Hair follicular keratinocyte (primary cell): ENCODE data around the gene CUEDC2. TPM values are rescaled to one million over a fixed set of nuclear protein-coding genes. Genes with fewer than 3 reads are reported as not detected.

Experiments used
- total RNA-seq: library from RNA; depleted of rRNA; stranded (reverse); fragments of >200 nt; gene quantifications from 2 replicates; pipeline ENCODE4 v1.2.3, GENCODE V29; 2015

CUEDC2 gene, protein sequence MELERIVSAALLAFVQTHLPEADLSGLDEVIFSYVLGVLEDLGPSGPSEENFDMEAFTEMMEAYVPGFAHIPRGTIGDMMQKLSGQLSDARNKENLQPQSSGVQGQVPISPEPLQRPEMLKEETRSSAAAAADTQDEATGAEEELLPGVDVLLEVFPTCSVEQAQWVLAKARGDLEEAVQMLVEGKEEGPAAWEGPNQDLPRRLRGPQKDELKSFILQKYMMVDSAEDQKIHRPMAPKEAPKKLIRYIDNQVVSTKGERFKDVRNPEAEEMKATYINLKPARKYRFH
- 76.2 and 94.5 TPM in 2 replicates for total RNA-seq

DNA sequence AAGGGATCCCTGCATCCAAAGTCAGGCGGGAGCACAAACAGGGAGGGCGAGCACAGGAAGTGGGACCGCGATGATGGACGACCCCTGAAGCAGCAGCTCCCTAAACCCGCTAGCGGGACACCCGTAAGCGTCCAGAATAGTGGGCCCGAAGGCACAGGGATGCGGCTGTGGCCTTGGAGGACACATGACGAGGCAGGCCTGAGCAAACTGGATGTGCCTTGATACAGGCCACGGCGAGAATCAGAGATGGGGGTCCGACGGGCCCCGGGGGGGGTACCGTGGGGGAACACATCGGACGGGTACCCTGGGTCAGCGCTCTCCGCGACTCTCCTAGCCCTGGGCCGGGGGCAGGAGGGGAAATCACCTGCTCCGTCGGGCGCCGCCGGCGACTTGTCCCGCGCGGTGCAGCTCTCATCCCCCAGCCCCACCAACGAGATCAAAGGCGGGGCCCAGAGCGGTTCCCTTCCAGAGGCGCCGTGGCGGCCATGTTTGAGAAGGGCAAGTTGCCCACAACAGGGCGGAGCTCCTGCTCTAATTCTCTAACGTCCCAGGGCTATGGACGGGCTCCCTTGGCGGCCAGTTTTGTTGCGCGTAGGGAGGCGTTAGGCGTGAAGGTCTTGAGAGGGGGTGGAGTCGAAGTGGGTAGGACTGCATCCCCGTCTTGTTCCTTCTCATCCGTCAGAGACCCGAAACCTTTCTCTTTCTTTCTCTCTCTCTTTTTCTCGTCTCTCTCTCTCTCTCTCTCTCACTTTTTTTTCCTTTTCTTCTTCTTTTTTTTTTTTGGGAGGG is at the start of gene CUEDC2:
CUEDC2 (minus strand) TSS at position 413 of the 789 bp plus-strand sequence. CDS start 7,386 bp downstream, outside the sequence.

DNA sequence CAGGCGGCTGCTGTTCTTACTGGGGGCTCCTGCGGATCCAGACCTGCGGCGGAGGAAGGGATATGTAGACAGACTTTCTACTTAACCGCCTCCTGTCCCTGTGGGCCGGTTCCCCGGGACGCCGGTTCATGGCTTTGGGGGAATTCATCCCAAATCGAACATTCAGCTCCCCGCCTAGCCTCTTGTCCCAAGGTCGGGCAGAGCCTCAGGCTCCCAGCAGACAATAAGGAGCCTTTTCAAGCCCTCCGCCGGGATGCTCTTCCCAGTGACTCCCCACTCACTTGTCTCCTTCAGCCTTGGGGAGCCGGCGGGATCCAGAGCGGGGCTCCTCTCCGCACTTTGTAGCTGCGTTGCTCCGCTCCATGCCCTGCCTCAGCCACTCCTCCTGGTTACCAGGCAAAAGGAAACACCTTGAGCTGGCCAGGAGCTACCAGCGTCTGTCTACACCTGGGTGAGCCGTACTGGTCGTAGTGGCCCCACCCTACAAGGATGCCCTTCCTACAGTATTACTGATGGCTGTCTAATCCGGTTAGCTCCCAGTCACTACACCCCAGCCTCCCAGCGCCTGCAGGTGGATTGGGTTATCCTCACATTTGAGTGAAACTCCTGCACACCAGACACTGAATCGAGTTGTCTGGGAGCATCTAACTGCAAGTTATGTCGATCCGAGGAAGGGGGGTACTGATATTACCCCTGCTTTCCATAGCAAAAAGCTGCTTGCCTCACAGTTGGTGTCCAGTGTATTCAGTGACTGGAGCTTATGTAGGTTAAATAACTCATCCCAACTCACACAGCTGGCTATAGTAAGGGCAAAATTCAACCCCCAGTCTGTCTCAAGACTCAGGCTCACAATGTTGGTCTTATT is 19.0 kb upstream of the CUEDC2 start, which contains the start of gene C10orf95:
C10orf95 (minus strand) TSS at position 439 of the 865 bp plus-strand sequence. CDS start 450 bp downstream, outside the sequence.

DNA sequence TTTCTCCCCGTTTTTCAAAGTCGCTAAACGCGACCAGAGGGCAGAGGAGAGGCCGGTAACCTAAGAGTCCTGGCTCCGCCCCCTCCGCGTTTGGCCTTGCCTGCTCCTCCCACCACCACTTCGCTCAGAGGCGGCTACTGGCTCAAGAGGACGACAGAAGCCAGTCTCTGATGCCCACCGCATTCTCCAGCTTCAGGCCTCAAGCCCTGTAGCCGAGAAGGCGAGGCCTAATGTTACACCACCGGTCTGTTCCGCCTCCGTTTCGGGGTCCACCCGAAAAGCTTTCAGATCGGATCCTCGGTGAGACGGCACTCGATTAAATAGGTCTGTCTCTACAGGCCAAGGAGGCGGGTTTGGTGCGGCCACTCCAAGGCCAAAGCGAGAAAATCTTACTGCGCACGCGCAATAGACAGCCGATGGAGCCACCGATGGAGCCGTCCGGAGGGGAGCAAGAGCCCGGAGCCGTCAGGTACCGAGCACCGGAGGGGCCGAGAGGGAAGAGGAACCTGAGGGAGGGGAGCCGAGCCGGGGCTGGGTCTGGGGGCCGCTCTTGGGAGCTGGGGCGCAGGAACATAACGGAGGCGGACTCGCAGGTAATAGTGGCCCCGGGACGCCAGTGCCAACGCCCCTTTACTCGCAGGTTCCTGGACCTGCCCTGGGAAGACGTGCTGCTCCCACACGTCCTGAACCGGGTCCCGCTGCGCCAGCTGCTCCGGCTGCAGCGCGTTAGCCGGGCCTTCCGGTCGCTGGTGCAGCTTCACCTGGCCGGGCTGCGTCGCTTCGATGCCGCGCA is 11.5 kb downstream of the CUEDC2 start, which contains the start of gene FBXL15:
FBXL15 (plus strand) TSS at position 123 of the 793 bp plus-strand sequence; CDS start at position 417, 294 bp downstream.

DNA sequence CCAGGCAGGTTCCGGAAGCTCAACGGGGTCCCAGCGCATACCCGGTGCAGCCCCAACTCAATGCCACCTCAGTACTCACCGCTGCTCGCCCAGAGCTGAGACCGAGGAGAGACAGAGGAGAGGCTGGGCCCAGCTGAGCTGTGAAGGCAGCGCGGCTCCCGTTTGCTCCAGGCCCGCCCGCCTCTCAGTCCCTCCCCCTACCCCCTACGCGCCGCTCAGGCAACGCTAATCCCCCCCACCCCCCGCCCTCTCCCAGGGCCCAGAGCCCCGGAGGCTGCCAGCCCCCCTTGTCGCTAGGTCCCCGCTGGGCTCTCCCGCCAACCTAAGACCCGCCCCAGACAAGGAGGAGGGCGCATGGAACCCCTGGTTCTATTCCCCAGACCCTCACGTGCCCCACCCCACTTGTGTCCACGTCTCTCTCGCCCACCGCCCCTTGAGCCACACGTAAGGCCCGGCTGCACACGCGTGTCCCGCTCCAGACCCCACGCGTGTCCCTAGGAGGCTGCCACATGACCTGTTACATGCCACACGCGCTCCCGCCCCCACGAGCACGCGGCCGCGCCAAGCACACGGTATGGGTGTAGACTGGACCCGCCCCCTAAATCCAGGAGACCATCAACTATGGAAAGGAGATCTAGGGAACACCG is 13.6 kb downstream of the CUEDC2 start, which contains the start of gene PSD:
PSD (minus strand) TSS at position 164 of the 647 bp plus-strand sequence. CDS start 1,747 bp downstream, outside the sequence.

DNA sequence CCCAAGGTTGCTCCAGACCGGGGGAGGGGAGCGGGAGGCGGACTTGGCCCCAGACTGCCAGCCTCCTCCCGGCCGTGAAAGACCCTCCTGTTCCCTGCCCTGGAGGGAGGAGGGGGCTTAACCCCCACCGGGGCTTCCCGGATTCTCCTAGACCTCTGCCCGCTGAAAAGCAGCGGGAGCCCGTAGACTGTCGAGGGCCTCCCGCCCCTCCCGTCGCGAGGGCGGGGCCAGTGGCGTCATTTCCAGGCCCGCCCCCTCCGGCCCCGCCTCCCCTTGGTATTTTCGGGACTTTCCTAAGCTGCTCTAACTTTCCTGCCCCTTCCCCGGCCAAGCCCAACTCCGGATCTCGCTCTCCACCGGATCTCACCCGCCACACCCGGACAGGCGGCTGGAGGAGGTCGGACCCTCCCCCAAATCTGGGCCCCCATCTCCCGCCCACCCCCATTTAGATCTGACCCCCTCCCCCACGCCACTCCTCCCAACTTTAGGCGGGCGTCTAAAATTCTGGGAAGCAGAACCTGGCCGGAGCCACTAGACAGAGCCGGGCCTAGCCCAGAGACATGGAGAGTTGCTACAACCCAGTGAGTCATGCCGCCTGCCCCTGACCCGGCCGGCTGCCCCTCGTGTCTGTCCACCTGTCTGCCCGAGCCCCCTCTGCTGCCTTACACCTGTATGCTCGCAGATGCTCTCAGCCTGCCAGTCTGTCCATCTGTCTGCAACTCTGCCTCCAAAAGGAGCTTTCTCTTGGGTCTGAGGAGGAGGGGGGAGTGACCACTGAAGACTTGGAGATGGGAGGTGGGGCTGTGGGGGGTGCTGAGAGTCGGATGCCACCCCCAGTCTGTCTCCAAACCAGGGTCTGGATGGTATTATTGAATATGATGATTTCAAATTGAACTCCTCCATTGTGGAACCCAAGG is 36.7 kb downstream of the CUEDC2 start, which contains the start of gene NFKB2:
NFKB2 (plus strand) TSS at position 306 of the 917 bp plus-strand sequence; CDS start at position 561, 255 bp downstream.

Other genes with a start within 250 kb of the CUEDC2 start
- gene ELOVL3, start 206.3 kb downstream of the CUEDC2 start, total RNA-seq = 0.23 and 0.27 TPM in 2 replicates
- 0.11 and 0.55 TPM in 2 replicates for gene PITX3, start 191.1 kb downstream of the CUEDC2 start, total RNA-seq
- gene GBF1, start 187.0 kb downstream of the CUEDC2 start, total RNA-seq = 33.9 and 37.8 TPM in 2 replicates
- 53.7 and 71.6 TPM in 2 replicates for gene NFKB2, start 36.9 kb downstream of the CUEDC2 start, total RNA-seq
- gene PSD, start 13.8 kb downstream of the CUEDC2 start, total RNA-seq = 0.31 and 0.99 TPM in 2 replicates
- gene FBXL15, start 11.7 kb downstream of the CUEDC2 start, total RNA-seq = 11.2 and 11.6 TPM in 2 replicates
- 3.2 and 7.7 TPM in 2 replicates for gene C10orf95, start 19.0 kb upstream of the CUEDC2 start, total RNA-seq
- gene ACTR1A, start 70.1 kb upstream of the CUEDC2 start, total RNA-seq = 109 and 125 TPM in 2 replicates
- gene SUFU, start 71.4 kb upstream of the CUEDC2 start, total RNA-seq = 3.2 and 3.4 TPM in 2 replicates
- 81.1 and 125 TPM in 2 replicates for gene TRIM8, start 211.9 kb upstream of the CUEDC2 start, total RNA-seq